Osteocyte (in vitro differentiated cells): ENCODE results near the gene STXBP2. TPM values are rescaled to one million over a fixed set of nuclear protein-coding genes. Genes with fewer than 3 reads are reported as not detected.

Source experiments
- DNase-seq: peaks from one replicate; pipeline ENCODE4 v3.0.0; 2021; ENCODE audit warnings: mixed read lengths; ENCODE audit not compliant: unreplicated experiment; ENCODE audit errors: extremely low spot score
- H3K27ac Mint-ChIP-seq: one replicate; pipeline ENCODE4 v1.8.0; 2021; ENCODE audit warnings: mild to moderate bottlenecking, mixed read lengths; ENCODE audit not compliant: unreplicated experiment
- H3K27me3 Mint-ChIP-seq: one replicate; pipeline ENCODE4 v1.8.0; 2021; ENCODE audit warnings: mixed read lengths; ENCODE audit not compliant: unreplicated experiment
- H3K36me3 Mint-ChIP-seq: one replicate; pipeline ENCODE4 v1.8.0; 2021; ENCODE audit warnings: mixed read lengths; ENCODE audit not compliant: unreplicated experiment
- H3K4me1 Mint-ChIP-seq: one replicate; pipeline ENCODE4 v1.8.0; 2021; ENCODE audit warnings: mixed read lengths; ENCODE audit not compliant: unreplicated experiment
- H3K4me3 Mint-ChIP-seq: one replicate; pipeline ENCODE4 v1.8.0; 2021; ENCODE audit warnings: mild to moderate bottlenecking, moderate library complexity, mixed read lengths; ENCODE audit not compliant: unreplicated experiment
- H3K9me3 Mint-ChIP-seq: one replicate; pipeline ENCODE4 v1.8.0; 2021; ENCODE audit warnings: mixed read lengths; ENCODE audit not compliant: unreplicated experiment
- total RNA-seq: library from RNA; stranded (reverse); gene quantifications from 2 replicates; pipeline ENCODE4 v1.2.1, GENCODE V29; 2021
- TF ChIP-seq, protein P1 (sequence below): fragments of 200-600 bp; sonication (generic); IDR thresholded peaks from 2 replicates; pipeline ENCODE4 v1.5.0; 2021; ENCODE audit warnings: antibody characterized with exemption, mild to moderate bottlenecking, moderate library complexity

Gene STXBP2
- total RNA-seq, 1 donor from 2014 or later: 13.6 TPM

GRCh38 chr19:7602935-7603497, 33.9 kb upstream of the STXBP2 start:
- no peaks in the 10 kb centered on the region for H3K36me3 Mint-ChIP-seq
- H3K27ac Mint-ChIP-seq: no peak overlapping the region
- H3K27me3 Mint-ChIP-seq: peaks cover 12% of the 10 kb centered on the region
- TF ChIP-seq, protein P1, sequence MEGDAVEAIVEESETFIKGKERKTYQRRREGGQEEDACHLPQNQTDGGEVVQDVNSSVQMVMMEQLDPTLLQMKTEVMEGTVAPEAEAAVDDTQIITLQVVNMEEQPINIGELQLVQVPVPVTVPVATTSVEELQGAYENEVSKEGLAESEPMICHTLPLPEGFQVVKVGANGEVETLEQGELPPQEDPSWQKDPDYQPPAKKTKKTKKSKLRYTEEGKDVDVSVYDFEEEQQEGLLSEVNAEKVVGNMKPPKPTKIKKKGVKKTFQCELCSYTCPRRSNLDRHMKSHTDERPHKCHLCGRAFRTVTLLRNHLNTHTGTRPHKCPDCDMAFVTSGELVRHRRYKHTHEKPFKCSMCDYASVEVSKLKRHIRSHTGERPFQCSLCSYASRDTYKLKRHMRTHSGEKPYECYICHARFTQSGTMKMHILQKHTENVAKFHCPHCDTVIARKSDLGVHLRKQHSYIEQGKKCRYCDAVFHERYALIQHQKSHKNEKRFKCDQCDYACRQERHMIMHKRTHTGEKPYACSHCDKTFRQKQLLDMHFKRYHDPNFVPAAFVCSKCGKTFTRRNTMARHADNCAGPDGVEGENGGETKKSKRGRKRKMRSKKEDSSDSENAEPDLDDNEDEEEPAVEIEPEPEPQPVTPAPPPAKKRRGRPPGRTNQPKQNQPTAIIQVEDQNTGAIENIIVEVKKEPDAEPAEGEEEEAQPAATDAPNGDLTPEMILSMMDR: no peak
- no peaks in the 10 kb centered on the region for H3K4me1 Mint-ChIP-seq
- no peak overlapping the region for H3K4me3 Mint-ChIP-seq
- no peak for DNase-seq
- no peaks in the 10 kb centered on the region for H3K9me3 Mint-ChIP-seq

DNA sequence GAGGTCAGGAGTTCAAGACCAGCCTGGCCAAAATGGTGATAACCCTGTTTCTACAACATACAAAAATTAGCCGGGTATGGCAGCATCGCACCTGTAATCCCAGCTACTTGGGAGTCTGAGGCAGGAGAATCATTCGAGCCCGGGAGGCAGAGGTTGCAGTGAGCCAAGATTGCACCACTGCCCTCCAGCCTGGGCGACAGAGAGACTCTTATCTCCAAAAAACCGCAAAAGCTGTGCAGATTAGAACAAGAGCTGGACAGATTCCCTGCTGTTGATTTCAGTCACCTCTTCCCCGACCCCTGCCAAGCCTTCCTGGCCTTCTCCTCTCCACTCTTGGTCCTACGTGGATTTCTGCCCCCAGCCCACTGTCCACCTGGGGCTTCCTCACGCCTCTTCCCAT, 33.0 kb upstream of the STXBP2 start:
- Mint-ChIP-seq H3K36me3 (no peaks in the 10 kb centered on the region), H3K27ac (no peak overlapping the region), H3K9me3 (no peaks in the 10 kb centered on the region), H3K4me1 (no peaks in the 10 kb centered on the region), H3K4me3 (no peak overlapping the region), H3K27me3 (peaks cover 4% of the 10 kb centered on the region)
- no peak for DNase-seq
- TF ChIP-seq, protein P1: no peak

GRCh38 chr19:7605490-7606222, 31.3 kb upstream of the STXBP2 start:
- Mint-ChIP-seq H3K4me1 (no peaks in the 10 kb centered on the region), H3K27me3 (peaks cover 4% of the 10 kb centered on the region), H3K36me3 (no peaks in the 10 kb centered on the region), H3K9me3 (no peaks in the 10 kb centered on the region), H3K4me3 (no peak overlapping the region), H3K27ac (no peak overlapping the region)
- no peak for DNase-seq
- TF ChIP-seq, protein P1: no peak

DNA sequence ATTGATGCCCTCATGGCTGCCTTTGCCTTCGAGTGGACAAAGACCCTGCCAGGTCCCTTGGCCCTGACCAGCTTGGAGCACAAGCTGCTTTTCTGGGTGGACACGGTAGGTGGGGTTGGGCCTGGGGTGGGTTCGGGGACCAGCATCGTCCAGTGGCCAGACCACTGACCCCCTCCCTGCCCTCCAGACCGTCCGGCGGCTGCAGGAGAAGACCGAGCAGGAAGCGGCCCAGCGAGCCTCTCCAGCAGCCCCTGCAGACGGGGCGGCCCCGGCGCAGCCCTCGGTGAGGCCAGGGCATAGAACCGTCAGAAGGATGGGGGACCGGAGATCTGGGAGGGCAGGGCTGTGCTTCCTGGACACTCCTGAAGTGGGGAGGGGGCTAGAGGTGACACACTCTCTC, 30.6 kb upstream of the STXBP2 start:
- peaks cover 4% of the 10 kb centered on the region for H3K27me3 Mint-ChIP-seq
- no peaks in the 10 kb centered on the region for H3K36me3 Mint-ChIP-seq
- H3K4me3 Mint-ChIP-seq: no peak overlapping the region
- H3K27ac Mint-ChIP-seq: no peak overlapping the region
- no peak for DNase-seq
- no peaks in the 10 kb centered on the region for H3K4me1 Mint-ChIP-seq
- H3K9me3 Mint-ChIP-seq: no peaks in the 10 kb centered on the region
- TF ChIP-seq, protein P1: no peak

DNA sequence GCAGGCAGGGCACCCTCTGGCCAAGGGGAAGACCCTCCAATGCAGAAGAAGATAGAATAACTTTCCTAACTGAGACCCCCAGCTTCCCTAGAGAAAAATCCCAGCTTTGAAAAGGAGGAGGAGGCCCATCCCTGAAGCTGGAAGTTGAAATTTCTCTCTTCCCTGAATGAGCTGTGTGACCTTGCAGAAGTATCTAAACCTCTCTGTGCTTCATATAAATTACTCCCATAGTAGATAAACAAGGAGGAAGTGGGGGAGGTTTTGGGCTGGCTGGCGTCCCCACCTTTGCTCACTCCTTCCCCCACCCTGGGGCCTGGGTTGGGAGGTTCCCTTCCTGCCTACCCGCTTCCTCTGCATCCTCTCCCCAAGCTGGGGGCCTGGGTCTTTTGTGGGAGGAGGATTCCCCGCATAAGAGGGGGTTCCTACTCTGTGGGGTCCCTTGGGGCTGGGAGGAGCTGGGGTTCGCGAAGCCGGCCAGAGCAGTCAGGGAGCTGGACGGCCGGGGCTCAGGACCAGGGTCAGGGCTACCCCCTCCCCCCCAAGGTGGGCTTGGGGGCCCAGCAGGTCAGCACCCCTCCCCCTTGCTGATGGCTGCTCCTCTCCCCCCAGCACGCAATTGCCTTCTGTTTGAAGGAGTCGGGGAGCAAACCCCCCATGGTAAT, 29.6 kb upstream of the STXBP2 start:
- Mint-ChIP-seq H3K9me3 (no peaks in the 10 kb centered on the region), H3K36me3 (no peaks in the 10 kb centered on the region), H3K27ac (no peak overlapping the region), H3K4me1 (no peaks in the 10 kb centered on the region), H3K27me3 (peaks cover under 1% of the 10 kb centered on the region), H3K4me3 (no peak overlapping the region)
- DNase-seq: no peak
- TF ChIP-seq, protein P1: no peak
